SU-DHL-6 (cell line): ENCODE data around the gene ZNF668.

Experiments
- CTCF ChIP-seq: fragments of 200-600 bp; sonication (generic); IDR thresholded peaks from one replicate; pipeline ENCODE4 v1.5.1; 2017; ENCODE audit warnings: antibody characterized with exemption, mild to moderate bottlenecking, low read length, moderate library complexity; ENCODE audit not compliant: insufficient read depth, poor library complexity, severe bottlenecking
- EZH2phosphoT487 ChIP-seq: fragments of 200-600 bp; sonication (generic), shearing (Covaris generic); conservative IDR thresholded peaks from 2 replicates; pipeline ENCODE4 v1.6.1; 2018; ENCODE audit warnings: mild to moderate bottlenecking, antibody characterized with exemption, low read length, moderate library complexity, mixed read lengths

- TF ChIP-seq CTCF (no peak), EZH2phosphoT487 (no peak)
Observed at GRCh38 chr16:31063495-31063842, 10.6 kb downstream of the ZNF668 start.
